GM23248 (cell line): ENCODE measurements around the gene INS.

Source experiments
- EZH2 ChIP-seq: fragments of 200-600 bp; sonication (generic); IDR thresholded peaks from 2 replicates; pipeline ENCODE4 v1.6.1; 2018; ENCODE audit warnings: antibody characterized with exemption, mild to moderate bottlenecking; ENCODE audit not compliant: insufficient read depth, poor library complexity, severe bottlenecking
- EZH2phosphoT487 ChIP-seq: fragments of 200-600 bp; sonication (generic); IDR thresholded peaks from 2 replicates; pipeline ENCODE4 v1.6.1; 2018; ENCODE audit warnings: antibody characterized with exemption, moderate library complexity, mild to moderate bottlenecking, low read depth; ENCODE audit not compliant: insufficient read depth

- TF ChIP-seq EZH2phosphoT487 (no peak), EZH2 (no peak)
Observed at GRCh38 chr11:2182075-2182474, 21.1 kb upstream of the INS start.
